ENCODE measurements around the gene SCYL1.

SCYL1 gene

GRCh38 chr11:65583589-65583988, 58.7 kb downstream of the SCYL1 start:
- Histone ChIP-seq H3K36me3 (ENCODE audit: control insufficient read depth, insufficient read depth, low read length) (peaks cover 18% of the 10 kb centered on the region), H3K4me1 (ENCODE audit: control insufficient read depth, insufficient read depth, low read length) (peaks cover 30% of the 10 kb centered on the region), H3K27me3 (ENCODE audit: control insufficient read depth, insufficient read depth, low read length) (no peaks in the 10 kb centered on the region), H3K4me3 (ENCODE audit: low read length) (no peak overlapping the region), H3K9ac (ENCODE audit: low read length) (no peak overlapping the region), H3K9me3 (ENCODE audit: control insufficient read depth, low read length) (no peaks in the 10 kb centered on the region)

- H3K9ac ChIP-seq (ENCODE audit: low read length), result no peak overlapping the region
Observed at GRCh38 chr11:65584106-65584505, 59.2 kb downstream of the SCYL1 start.

GRCh38 chr11:65584723-65585171, 59.9 kb downstream of the SCYL1 start:
- Histone ChIP-seq H3K4me1 (ENCODE audit: control insufficient read depth, insufficient read depth, low read length) (peaks cover 27% of the 10 kb centered on the region), H3K9ac (ENCODE audit: low read length) (no peak overlapping the region), H3K27me3 (ENCODE audit: control insufficient read depth, insufficient read depth, low read length) (no peaks in the 10 kb centered on the region), H3K36me3 (ENCODE audit: control insufficient read depth, insufficient read depth, low read length) (peaks cover 18% of the 10 kb centered on the region), H3K9me3 (ENCODE audit: control insufficient read depth, low read length) (no peaks in the 10 kb centered on the region), H3K4me3 (ENCODE audit: low read length) (no peak overlapping the region)

More at GRCh38 chr11:65584106-65584505, 59.2 kb downstream of the SCYL1 start:
- Histone ChIP-seq H3K27me3 (ENCODE audit: control insufficient read depth, insufficient read depth, low read length) (no peaks in the 10 kb centered on the region), H3K4me1 (ENCODE audit: control insufficient read depth, insufficient read depth, low read length) (peaks cover 28% of the 10 kb centered on the region), H3K36me3 (ENCODE audit: control insufficient read depth, insufficient read depth, low read length) (peaks cover 18% of the 10 kb centered on the region), H3K9me3 (ENCODE audit: control insufficient read depth, low read length) (no peaks in the 10 kb centered on the region), H3K4me3 (ENCODE audit: low read length) (no peak overlapping the region)

- H3K4me1 ChIP-seq (ENCODE audit: control insufficient read depth, insufficient read depth, low read length), result peaks cover 23% of the 10 kb centered on the region
- H3K36me3 ChIP-seq (ENCODE audit: control insufficient read depth, insufficient read depth, low read length), result peaks cover 19% of the 10 kb centered on the region
- no peaks in the 10 kb centered on the region for H3K27me3 ChIP-seq (ENCODE audit: control insufficient read depth, insufficient read depth, low read length)
- H3K4me3 ChIP-seq (ENCODE audit: low read length), result no peak overlapping the region
- H3K9ac ChIP-seq (ENCODE audit: low read length), result no peak overlapping the region
- no peaks in the 10 kb centered on the region for H3K9me3 ChIP-seq (ENCODE audit: control insufficient read depth, low read length)
Observed at GRCh38 chr11:65585396-65586246, 60.7 kb downstream of the SCYL1 start.

- H3K27me3 ChIP-seq (ENCODE audit: control insufficient read depth, insufficient read depth, low read length), result no peaks in the 10 kb centered on the region
- peaks cover 21% of the 10 kb centered on the region for H3K4me1 ChIP-seq (ENCODE audit: control insufficient read depth, insufficient read depth, low read length)
- H3K4me3 ChIP-seq (ENCODE audit: low read length), result no peak overlapping the region
- H3K9me3 ChIP-seq (ENCODE audit: control insufficient read depth, low read length), result no peaks in the 10 kb centered on the region
- peaks cover 13% of the 10 kb centered on the region for H3K36me3 ChIP-seq (ENCODE audit: control insufficient read depth, insufficient read depth, low read length)
- H3K9ac ChIP-seq (ENCODE audit: low read length), result no peak overlapping the region
Observed at GRCh38 chr11:65586247-65586630, 61.4 kb downstream of the SCYL1 start.

GRCh38 chr11:65586676-65587075, 61.8 kb downstream of the SCYL1 start:
- no peak overlapping the region for H3K9ac ChIP-seq (ENCODE audit: low read length)
- peaks cover 25% of the 10 kb centered on the region for H3K4me1 ChIP-seq (ENCODE audit: control insufficient read depth, insufficient read depth, low read length)
- no peaks in the 10 kb centered on the region for H3K9me3 ChIP-seq (ENCODE audit: control insufficient read depth, low read length)
- peaks cover 11% of the 10 kb centered on the region for H3K36me3 ChIP-seq (ENCODE audit: control insufficient read depth, insufficient read depth, low read length)
- no peaks in the 10 kb centered on the region for H3K27me3 ChIP-seq (ENCODE audit: control insufficient read depth, insufficient read depth, low read length)
- no peak overlapping the region for H3K4me3 ChIP-seq (ENCODE audit: low read length)
